GM21825 (cell line): ENCODE measurements around the gene GANAB.
"Not testable (repeated sequence)": the region's sequence is repeated elsewhere in the genome, so short reads cannot be mapped to it uniquely, and the experiment has no call there.

Experiments
- ATAC-seq: cut with Tn5 transposase; IDR thresholded peaks from one replicate; pipeline ENCODE4 v1.9.1; 2021; ENCODE audit warnings: mild to moderate bottlenecking, moderate library complexity; ENCODE audit not compliant: unreplicated experiment

The GANAB gene

GRCh38 chr11:62627713-62628112 lies 18.7 kb downstream of the GANAB start:
- ATAC-seq, result no peak

- no peak for ATAC-seq
Measured at GRCh38 chr11:62622476-62623089, 23.8 kb downstream of the GANAB start.

GRCh38 chr11:62621567-62622470 lies 24.6 kb downstream of the GANAB start, which contains the start of gene B3GAT3:
Gene B3GAT3, minus strand, starts transcription at chr11:62621986. Its CDS starts 39 bp downstream, at chr11:62621947.
- peak; percentile 88 for ATAC-seq

DNA sequence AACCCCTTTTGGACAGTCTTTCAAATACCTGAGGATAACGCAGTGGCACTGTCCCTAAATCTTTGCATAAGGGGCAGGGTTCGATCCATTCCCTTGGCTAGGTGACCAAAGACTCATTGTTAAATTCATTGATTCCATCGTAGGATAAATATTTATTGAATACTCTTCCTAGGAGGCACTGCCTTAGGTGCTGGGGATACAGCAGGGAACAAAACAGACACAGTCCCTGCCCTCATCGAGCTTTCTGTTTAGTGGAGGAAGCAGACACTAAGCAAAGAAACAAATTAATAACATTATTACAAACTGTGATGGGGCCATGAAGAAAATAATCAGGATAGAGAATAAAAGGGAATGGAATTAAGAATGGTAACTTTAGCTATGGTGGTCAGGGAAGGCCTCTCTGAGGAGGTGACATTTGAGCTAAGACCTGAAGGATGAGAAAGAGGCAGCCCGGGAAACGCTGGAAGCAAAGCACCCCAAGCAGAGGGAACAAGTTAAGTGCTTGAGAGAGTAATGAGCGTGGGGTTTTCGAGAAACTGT lies 25.3 kb downstream of the GANAB start:
- no peak for ATAC-seq

DNA sequence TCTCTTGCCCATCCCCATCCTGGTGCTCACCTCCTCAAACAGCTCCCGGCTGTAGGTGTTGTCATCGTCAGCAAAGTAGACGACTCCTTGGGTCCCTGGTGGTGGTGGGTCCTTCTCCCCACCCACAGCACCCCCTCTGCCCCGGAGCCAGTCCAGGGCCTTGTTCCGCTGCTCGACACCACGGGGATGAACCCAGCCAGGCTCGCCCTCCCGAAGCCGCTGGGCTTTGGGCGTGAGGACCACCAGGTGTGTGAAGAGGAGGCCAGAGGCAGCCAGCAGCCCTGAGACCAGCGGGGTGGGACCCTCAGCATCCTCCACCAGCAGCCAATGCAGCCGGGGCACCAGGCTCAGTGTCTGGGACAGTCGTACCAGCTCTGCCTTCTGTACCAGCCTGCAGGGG lies 29.5 kb downstream of the GANAB start:
- ATAC-seq, result not testable (repeated sequence)

DNA sequence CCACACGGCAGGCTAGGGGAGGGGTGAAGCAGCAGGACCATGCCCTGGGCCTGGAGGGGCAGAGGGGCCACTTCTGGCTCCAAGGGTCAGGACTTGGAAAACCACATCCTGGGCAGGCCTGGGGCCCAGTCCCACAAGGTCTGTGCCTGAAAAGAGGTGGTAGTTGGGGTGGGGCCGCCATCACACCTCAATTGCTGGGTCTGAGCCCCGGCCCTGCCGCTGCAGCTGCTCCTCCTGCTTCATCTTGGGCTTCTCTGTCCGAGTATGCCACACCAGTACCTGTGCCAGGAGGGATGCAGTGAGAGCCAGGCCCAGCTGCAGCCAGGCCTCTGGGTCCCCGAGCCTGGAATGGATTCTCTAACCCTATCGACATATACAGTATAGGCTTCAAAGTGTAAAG lies 30.9 kb downstream of the GANAB start:
- no peak for ATAC-seq

- no peak for ATAC-seq
Measured at GRCh38 chr11:62614275-62614674, 32.1 kb downstream of the GANAB start.

- no peak for ATAC-seq
Measured at GRCh38 chr11:62613291-62613778, 33.1 kb downstream of the GANAB start.

- ATAC-seq, result peak; percentile 58
Measured at GRCh38 chr11:62612366-62613290, 33.8 kb downstream of the GANAB start, which contains the start of the genes EML3 and ROM1. Gene EML3, minus strand, starts transcription at chr11:62612775. Its CDS starts 318 bp downstream, at chr11:62612457. Gene ROM1, plus strand, starts transcription at chr11:62613257. Its CDS starts 25 bp downstream, at chr11:62613282.

GRCh38 chr11:62611705-62612365 lies 34.6 kb downstream of the GANAB start:
- ATAC-seq, result no peak

- ATAC-seq, result no peak
Measured at GRCh38 chr11:62610814-62611704, 35.4 kb downstream of the GANAB start.

DNA sequence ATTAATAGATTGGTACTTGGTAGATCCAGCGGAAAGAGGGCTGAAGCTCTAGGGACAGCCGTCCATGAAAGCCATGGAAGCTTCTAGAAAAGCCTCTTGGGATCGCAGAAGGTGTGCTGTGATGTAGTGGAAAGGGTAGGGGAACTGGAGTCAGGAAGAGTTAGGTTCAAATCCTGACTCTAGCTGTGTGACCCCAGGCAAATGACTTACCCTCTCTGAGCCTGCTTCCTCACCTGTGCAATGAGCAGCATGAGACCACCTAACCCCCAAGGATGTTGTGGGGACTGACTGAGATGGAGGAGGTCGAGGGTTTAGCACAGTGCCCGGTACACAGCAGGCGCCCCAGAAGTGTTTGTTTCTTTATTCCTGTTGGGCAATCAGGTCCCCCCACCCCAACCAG lies 36.0 kb downstream of the GANAB start:
- no peak for ATAC-seq

DNA sequence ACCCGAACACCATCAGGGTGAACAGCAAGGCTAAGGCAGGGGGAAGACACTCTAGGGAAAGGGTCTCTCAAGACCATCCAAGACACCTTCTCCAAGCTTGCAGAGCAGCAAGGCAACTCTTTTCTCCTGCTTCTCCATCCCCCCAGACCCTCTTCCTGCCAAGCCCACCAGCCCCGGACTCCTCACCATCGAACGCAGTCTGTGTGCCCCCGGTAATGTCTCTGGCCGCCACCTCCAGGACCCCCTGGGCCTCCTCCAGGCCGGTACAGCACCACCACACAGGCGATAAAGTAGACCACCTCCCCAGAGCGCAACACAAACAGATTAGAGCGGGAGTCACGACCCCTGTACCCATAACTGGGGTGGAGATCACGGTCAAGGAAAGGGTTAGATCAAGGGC lies 37.6 kb downstream of the GANAB start:
- no peak for ATAC-seq

DNA sequence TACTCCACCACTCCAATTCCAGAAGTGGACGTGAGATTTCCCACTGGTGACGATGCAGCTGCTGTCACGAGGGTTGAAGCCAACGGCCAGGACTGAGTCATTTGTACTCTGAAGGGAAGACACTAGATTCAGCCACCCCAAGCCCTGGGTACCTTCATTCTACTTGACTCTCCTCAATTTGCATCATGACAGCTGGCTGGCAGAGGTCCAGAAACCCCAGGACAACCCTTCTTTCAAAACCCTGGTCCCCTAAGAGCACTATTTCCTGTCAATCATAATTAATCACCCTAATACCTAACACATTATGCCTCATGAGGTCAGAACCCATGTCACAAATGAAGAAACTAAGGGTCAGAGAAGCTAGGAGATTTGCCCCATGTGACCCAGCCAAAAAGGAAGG lies 38.7 kb downstream of the GANAB start:
- ATAC-seq, result no peak

DNA sequence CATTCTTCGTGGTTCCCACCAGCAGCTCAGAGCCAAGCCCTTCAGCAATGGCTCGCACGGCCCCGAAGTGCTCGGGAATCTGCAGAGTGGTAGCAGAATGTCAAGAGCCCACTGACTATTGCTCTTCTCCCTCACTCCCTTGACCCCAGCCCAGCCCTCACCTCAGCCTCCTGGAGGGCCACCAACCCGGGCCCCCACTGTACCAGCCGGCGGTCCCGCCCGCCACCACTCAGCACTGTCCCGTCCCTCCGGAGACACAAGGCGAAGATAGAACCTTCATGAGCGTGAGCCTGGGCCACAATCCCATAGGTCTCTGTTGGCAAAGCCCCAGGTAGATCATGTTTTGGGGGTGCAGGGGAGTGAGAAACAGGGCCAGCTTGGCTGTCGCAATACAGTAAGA lies 40.5 kb downstream of the GANAB start:
- ATAC-seq, result no peak

DNA sequence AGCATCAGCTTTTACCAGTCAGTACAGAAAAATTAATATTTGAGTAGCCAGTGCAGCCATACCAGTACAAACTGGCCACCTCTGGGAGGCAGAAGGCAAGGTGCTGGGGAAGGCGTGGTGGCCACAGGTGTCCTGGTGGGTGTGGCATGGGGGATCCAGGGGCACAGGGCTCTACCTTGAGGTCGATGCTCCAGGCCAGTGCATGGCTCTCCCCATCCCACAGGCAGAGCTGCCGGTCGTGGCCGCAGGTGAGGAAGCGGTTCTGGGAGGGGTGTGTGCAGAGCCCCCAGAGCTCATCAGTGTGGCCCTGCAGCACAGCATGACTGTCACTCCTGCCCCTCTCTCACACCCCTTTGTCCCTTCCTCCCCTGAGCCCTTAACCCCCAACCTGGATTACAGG lies 40.9 kb downstream of the GANAB start:
- no peak for ATAC-seq

DNA sequence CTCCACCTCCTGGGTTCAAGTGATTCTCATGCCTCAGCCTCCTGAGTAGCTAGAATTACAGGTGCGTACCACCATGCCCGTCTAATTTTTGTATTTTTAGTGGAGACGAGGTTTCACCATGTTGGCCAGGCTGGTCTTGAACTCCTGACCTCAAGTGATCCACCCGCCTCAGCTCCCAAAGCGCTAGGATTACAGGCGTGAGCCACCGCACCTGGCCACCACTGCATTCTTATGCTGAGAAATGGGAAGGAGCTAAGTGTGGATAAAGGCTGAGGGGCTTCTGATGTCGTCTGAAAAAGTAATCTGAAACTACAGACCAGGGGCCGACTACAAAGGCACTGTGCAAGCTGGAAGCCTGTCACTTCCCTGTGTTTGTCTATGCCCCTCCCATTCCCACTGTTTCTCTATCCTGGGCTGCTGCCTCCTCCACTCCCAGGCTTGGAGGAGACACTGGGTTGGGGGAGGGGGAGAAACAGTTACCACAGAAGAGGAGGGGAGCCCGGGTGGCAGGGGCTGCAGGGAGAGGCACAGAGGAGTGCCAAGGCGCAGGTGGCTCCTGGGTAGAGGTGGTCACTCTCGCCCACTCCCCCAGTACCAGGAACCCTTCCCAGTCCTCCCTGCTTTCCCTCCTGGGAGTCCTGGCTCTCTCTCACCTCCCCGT lies 41.8 kb downstream of the GANAB start:
- ATAC-seq, result no peak

DNA sequence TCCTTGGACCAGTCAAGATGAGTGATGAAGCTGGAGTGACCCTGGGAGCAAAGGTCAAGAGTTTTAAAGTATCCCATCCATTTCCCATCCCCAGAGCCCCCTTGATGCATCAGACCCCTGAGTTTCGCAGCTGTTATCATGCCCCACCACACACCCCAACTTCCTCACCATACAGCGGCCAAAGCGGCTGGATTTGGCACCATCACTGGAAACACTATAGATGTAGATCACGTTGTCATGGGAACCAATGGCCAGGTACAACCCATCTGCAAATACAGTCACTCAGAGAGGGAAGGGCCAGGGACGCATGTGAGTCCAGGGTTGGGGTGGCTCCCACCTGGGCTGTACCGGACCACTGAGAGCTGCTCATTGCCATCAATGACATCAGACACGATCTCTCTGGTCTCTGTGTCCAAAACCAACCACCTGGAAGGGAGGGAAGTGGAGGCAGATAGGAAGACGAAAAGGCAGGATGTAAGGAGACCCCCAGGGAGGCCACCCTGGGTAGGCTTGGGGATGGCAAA lies 42.6 kb downstream of the GANAB start:
- no peak for ATAC-seq
